ENCODE measurements around the gene GPS1. TPM values are rescaled to one million over a fixed set of nuclear protein-coding genes. Genes with fewer than 3 reads are reported as not detected.

The GPS1 gene
- polyA plus RNA-seq, 1 of the 3 experiments (the other 2 are of a cell fraction) = 264 TPM

DNA sequence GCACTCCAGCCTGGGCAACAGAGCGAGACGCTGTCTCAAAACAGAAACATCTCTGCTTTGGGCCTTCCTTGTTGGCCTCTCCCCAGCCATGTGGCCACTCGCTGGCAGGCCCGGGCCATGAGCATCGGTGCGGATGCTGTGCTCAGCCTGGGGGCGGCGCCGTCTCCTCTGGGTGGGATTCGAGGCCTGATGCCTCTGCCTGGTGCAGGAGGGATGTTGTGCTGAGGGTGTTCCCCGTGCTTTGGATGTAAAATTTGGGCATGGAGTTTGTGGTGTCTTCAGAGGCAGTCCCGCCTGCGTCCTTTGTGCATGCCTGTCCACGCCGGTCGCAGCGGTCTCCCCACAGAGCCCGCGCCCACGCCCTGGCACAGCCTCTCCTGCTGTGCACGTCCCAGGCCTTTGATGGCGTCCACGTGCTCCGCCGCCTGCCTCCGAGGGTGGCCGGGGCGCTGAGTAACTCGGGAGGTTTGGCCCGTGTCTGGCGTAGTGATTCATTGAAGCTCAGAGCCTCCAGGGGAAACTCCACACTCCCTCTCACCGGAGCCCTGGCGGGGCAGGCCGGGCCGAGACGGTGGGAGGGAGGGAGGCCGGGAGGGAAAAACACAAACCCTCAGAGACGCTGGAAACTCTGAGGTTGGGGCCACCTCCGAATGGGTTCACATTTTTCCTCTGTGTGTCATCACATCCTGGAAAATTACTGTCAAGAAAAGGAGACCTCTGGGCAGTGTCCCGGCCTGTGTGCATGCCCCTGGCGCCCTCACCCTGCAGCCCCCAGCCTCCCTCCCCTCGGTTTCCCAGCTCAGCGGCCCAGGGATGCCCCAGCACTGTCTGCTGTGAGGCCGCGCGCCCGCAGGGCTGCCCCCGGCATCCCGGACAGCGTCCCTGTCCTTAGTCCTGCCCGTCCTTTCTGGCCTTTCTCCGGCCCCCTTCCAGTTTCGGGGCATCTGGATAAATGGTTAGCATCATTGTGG, 48.0 kb upstream of the GPS1 start (continued):
- TF ChIP-seq EZH2phosphoT487 (IDR thresholded peaks at IDR 0.05; ENCODE audit: borderline replicate concordance, low read depth) = no peak
- peak in 1 of 2 experiments; percentile 90; a peak in 2 of 4 replicates for TF ChIP-seq EP300 (IDR thresholded peaks at IDR 0.05; ENCODE audit: borderline replicate concordance in 1 of 2, low read depth in 1 of 2, low read length in 1 of 2)
- TF ChIP-seq, protein P1, sequence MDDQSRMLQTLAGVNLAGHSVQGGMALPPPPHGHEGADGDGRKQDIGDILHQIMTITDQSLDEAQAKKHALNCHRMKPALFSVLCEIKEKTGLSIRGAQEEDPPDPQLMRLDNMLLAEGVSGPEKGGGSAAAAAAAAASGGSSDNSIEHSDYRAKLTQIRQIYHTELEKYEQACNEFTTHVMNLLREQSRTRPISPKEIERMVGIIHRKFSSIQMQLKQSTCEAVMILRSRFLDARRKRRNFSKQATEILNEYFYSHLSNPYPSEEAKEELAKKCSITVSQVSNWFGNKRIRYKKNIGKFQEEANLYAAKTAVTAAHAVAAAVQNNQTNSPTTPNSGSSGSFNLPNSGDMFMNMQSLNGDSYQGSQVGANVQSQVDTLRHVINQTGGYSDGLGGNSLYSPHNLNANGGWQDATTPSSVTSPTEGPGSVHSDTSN (IDR thresholded peaks at IDR 0.05) = peak; percentile 84
- peak; percentile 84 for TF ChIP-seq TCF12 (IDR thresholded peaks at IDR 0.05)
- TF ChIP-seq, protein P2, sequence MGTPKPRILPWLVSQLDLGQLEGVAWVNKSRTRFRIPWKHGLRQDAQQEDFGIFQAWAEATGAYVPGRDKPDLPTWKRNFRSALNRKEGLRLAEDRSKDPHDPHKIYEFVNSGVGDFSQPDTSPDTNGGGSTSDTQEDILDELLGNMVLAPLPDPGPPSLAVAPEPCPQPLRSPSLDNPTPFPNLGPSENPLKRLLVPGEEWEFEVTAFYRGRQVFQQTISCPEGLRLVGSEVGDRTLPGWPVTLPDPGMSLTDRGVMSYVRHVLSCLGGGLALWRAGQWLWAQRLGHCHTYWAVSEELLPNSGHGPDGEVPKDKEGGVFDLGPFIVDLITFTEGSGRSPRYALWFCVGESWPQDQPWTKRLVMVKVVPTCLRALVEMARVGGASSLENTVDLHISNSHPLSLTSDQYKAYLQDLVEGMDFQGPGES (IDR thresholded peaks at IDR 0.05; ENCODE audit: low read depth, low read length) = no peak
- TF ChIP-seq, protein P3, sequence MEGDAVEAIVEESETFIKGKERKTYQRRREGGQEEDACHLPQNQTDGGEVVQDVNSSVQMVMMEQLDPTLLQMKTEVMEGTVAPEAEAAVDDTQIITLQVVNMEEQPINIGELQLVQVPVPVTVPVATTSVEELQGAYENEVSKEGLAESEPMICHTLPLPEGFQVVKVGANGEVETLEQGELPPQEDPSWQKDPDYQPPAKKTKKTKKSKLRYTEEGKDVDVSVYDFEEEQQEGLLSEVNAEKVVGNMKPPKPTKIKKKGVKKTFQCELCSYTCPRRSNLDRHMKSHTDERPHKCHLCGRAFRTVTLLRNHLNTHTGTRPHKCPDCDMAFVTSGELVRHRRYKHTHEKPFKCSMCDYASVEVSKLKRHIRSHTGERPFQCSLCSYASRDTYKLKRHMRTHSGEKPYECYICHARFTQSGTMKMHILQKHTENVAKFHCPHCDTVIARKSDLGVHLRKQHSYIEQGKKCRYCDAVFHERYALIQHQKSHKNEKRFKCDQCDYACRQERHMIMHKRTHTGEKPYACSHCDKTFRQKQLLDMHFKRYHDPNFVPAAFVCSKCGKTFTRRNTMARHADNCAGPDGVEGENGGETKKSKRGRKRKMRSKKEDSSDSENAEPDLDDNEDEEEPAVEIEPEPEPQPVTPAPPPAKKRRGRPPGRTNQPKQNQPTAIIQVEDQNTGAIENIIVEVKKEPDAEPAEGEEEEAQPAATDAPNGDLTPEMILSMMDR (IDR thresholded peaks at IDR 0.05) = peak; percentile 23
- peak; percentile 92 for TF ChIP-seq FOSL2 (IDR thresholded peaks at IDR 0.05; ENCODE audit: borderline replicate concordance, low read depth)

DNA sequence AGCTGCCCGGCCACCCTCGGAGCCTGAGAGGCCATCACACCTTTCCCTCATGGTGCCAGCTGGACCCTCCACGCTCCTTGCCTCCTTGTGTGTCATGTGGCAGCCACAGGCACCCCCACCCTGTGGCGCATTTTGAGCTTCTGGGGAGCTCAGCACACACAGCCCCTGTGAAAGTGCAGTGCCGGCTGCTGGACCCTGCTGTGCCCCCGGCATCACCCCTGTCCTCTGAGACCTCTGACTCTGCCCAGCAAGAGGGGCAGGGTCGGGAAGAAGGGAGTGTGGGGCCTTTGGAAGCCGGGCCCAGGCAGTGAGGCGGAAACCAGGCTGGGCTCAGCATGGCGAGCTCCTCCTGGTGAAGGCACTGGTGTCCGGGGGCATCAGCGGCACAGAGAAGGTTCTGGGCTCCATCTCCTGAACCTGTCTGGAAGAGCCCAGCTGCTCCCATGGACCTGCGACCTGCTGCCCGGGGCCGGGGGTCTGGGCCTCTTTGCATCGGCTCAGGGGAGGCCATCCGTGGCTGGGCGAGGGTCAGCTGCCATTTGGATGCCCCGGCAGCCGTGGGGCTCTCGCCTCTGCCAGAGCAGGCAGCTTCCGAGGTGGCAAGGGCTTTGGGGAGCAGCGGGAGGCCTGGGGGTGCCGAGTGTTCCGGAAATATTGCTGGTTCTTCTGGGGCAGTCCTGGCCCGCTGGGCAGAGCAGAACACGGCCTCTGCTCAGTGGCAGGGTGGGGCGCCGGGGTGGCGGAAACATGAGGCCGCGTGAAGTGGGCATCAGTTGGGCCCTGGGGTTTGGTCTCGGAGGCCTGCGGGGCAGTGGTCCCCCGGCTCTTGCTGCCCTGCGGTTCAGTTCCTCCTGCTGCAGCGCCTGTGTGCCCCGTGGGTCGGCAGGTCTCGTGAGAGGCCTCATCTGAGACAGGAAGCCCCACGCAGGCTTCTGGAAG, 46.9 kb upstream of the GPS1 start:
- ChIA-PET CTCF (interaction anchor here (1.0 to 4.4 kb wide), 6 partner anchors 9 to 44 kb away, joined by 3 to 53 read pairs (median 6); partner anchors contain the start of gene NOTUM), POLR2A (no interaction called here)
- TF ChIP-seq GABPA (IDR thresholded peaks at IDR 0.05; ENCODE audit: low read depth) (no peak), YY1 (IDR thresholded peaks at IDR 0.05; ENCODE audit: low read depth) (no peak), RAD21 (IDR thresholded peaks at IDR 0.05; ENCODE audit: low read length) (no peak), NFIC (IDR thresholded peaks at IDR 0.05; ENCODE audit: borderline replicate concordance) (no peak), TCF12 (IDR thresholded peaks at IDR 0.05) (no peak), ELF1 (IDR thresholded peaks at IDR 0.05) (no peak)
- TF ChIP-seq, protein P4, sequence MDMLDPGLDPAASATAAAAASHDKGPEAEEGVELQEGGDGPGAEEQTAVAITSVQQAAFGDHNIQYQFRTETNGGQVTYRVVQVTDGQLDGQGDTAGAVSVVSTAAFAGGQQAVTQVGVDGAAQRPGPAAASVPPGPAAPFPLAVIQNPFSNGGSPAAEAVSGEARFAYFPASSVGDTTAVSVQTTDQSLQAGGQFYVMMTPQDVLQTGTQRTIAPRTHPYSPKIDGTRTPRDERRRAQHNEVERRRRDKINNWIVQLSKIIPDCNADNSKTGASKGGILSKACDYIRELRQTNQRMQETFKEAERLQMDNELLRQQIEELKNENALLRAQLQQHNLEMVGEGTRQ (IDR thresholded peaks at IDR 0.05; ENCODE audit: borderline replicate concordance, low read depth, low read length) = no peak
- H3K9me3 ChIP-seq = no peaks in the 10 kb centered on the region
- H3K9ac ChIP-seq = peak overlapping the region; percentile 72
- 92% methylated on average over 22 of the region's 41 CpGs for whole genome bisulfite sequencing (ENCODE audit: low lambda C conversion rate)
- H4K20me1 ChIP-seq (ENCODE audit: insufficient read depth) = no peaks in the 10 kb centered on the region
- DNase-seq = no peak
- peak overlapping the region; percentile 41 to 90; a peak in 3 of 4 replicates for H3K27ac ChIP-seq (ENCODE audit: low read depth in 2 of 2, low read length in 1 of 2)
- H2AFZ ChIP-seq (ENCODE audit: low read depth) = no peak overlapping the region
- H3F3A ChIP-seq (replicated peaks; ENCODE audit: insufficient read depth) = peaks cover 28% of the 10 kb centered on the region
- no peaks in the 10 kb centered on the region for H3K9me2 ChIP-seq
- H3K27me3 ChIP-seq (ENCODE audit: insufficient read depth) = no peaks in the 10 kb centered on the region
- no peak overlapping the region for H3K4me3 ChIP-seq (ENCODE audit: low read depth in 2 of 2, low read length in 1 of 2)
- peaks cover 16 to 44% of the 10 kb centered on the region in 2 experiments; a peak in 3 of 4 replicates for H3K4me1 ChIP-seq (ENCODE audit: control insufficient read depth in 1 of 2, insufficient read depth in 2 of 2, low read depth in 1 of 2, low read length in 1 of 2)
- H3K79me2 ChIP-seq (ENCODE audit: insufficient read depth) = peaks cover 12% of the 10 kb centered on the region
- H3K36me3 ChIP-seq (replicated peaks in 1 of 2; ENCODE audit: control insufficient read depth in 1 of 2, insufficient read depth in 2 of 2, low read length in 1 of 2) = no peaks in the 10 kb centered on the region
- peak overlapping the region; percentile 75 for H3K4me2 ChIP-seq

Data from SK-N-SH (cell line).